K562 (cell line): ENCODE measurements around the gene OR2A42.
"Not testable (repeated sequence)": the region's sequence is repeated elsewhere in the genome, so short reads cannot be mapped to it uniquely, and the experiment has no call there.

Experiments used
- EP300 ChIP-seq: IDR thresholded peaks from 2 replicates; pipeline ENCODE4 v1.6.1; 2012; ENCODE audit warnings: low read length, improper control_type of control experiment
- EZH2 ChIP-seq: IDR thresholded peaks from 2 replicates; pipeline ENCODE4 v1.6.1; 2012; ENCODE audit warnings: low read depth, mild to moderate bottlenecking, inconsistent platforms, low read length, borderline replicate concordance
- ZBTB26 ChIP-seq: fragments of 450-650 bp; formaldehyde crosslinking; IDR thresholded peaks from 2 replicates; pipeline ENCODE4 v1.4.0; 2022; ENCODE audit warnings: missing genetic modification characterization
- ZKSCAN8 ChIP-seq: fragments of 200-800 bp; sonication (Bioruptor generic); IDR thresholded peaks from 2 replicates; pipeline ENCODE4 v1.6.1; 2016; ENCODE audit warnings: missing genetic modification characterization, missing compliant biosample characterization
- ZNF124 ChIP-seq: sonication (generic); formaldehyde crosslinking; IDR thresholded peaks from 2 replicates; pipeline ENCODE4 v1.8.1; 2022; ENCODE audit warnings: missing genetic modification reagents
- ZNF274 ChIP-seq: IDR thresholded peaks from 2 replicates; pipeline ENCODE4 v1.6.1; 2011; ENCODE audit warnings: low read depth, mild to moderate bottlenecking, low read length, moderate library complexity, borderline replicate concordance
- ZNF444 ChIP-seq: fragments of 250-450 bp; sonication (Bioruptor Pico); IDR thresholded peaks from 2 replicates; pipeline ENCODE4 v1.4.0; 2020; ENCODE audit warnings: mild to moderate bottlenecking, moderate library complexity
- TF ChIP-seq, protein P1 (sequence below), 2 experiments: fragments of 450-650 bp; formaldehyde crosslinking in 1 of 2; IDR thresholded peaks; 2 replicates each; pipeline versions ENCODE4 v1.4.0 to v1.6.1; 2014 to 2020; ENCODE audit warnings: mild to moderate bottlenecking in 2 of 2, borderline replicate concordance in 1 of 2, low read depth in 1 of 2
- TF ChIP-seq, protein P2 (sequence below), 3 experiments: IDR thresholded peaks in 2 of 3; conservative IDR thresholded peaks in 1 of 3; 2 replicates each; pipeline ENCODE4 v1.5.1; 2011 to 2012; ENCODE audit warnings: low read length in 3 of 3, mild to moderate bottlenecking in 3 of 3, control low read depth in 2 of 3, improper control_type of control experiment in 1 of 3, inconsistent platforms in 1 of 3, low read depth in 1 of 3, mixed read lengths in 1 of 3, moderate library complexity in 1 of 3; ENCODE audit not compliant: insufficient read depth in 2 of 3

- TF ChIP-seq ZNF124 (CRISPR knock-in tag); ZNF274; ZKSCAN8 (CRISPR knock-in tag); EP300; EZH2; ZNF444 (CRISPR knock-in tag); ZBTB26 (CRISPR knock-in tag): not testable (repeated sequence)
- TF ChIP-seq, protein P1, sequence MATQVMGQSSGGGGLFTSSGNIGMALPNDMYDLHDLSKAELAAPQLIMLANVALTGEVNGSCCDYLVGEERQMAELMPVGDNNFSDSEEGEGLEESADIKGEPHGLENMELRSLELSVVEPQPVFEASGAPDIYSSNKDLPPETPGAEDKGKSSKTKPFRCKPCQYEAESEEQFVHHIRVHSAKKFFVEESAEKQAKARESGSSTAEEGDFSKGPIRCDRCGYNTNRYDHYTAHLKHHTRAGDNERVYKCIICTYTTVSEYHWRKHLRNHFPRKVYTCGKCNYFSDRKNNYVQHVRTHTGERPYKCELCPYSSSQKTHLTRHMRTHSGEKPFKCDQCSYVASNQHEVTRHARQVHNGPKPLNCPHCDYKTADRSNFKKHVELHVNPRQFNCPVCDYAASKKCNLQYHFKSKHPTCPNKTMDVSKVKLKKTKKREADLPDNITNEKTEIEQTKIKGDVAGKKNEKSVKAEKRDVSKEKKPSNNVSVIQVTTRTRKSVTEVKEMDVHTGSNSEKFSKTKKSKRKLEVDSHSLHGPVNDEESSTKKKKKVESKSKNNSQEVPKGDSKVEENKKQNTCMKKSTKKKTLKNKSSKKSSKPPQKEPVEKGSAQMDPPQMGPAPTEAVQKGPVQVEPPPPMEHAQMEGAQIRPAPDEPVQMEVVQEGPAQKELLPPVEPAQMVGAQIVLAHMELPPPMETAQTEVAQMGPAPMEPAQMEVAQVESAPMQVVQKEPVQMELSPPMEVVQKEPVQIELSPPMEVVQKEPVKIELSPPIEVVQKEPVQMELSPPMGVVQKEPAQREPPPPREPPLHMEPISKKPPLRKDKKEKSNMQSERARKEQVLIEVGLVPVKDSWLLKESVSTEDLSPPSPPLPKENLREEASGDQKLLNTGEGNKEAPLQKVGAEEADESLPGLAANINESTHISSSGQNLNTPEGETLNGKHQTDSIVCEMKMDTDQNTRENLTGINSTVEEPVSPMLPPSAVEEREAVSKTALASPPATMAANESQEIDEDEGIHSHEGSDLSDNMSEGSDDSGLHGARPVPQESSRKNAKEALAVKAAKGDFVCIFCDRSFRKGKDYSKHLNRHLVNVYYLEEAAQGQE (IDR thresholded peaks at IDR 0.05; ENCODE audit: borderline replicate concordance), result not testable (repeated sequence)
- TF ChIP-seq, protein P1 (CRISPR knock-in tag; IDR thresholded peaks at IDR 0.05; ENCODE audit: low read depth), result not testable (repeated sequence)
- TF ChIP-seq, protein P2, sequence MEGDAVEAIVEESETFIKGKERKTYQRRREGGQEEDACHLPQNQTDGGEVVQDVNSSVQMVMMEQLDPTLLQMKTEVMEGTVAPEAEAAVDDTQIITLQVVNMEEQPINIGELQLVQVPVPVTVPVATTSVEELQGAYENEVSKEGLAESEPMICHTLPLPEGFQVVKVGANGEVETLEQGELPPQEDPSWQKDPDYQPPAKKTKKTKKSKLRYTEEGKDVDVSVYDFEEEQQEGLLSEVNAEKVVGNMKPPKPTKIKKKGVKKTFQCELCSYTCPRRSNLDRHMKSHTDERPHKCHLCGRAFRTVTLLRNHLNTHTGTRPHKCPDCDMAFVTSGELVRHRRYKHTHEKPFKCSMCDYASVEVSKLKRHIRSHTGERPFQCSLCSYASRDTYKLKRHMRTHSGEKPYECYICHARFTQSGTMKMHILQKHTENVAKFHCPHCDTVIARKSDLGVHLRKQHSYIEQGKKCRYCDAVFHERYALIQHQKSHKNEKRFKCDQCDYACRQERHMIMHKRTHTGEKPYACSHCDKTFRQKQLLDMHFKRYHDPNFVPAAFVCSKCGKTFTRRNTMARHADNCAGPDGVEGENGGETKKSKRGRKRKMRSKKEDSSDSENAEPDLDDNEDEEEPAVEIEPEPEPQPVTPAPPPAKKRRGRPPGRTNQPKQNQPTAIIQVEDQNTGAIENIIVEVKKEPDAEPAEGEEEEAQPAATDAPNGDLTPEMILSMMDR (IDR thresholded peaks at IDR 0.05 in 2 of 3, conservative IDR thresholded peaks at IDR 0.05 in 1 of 3; ENCODE audit: insufficient read depth in 2 of 3, low read depth in 1 of 3, low read length in 3 of 3), result not testable (repeated sequence)
Measured at GRCh38 chr7:144201978-144202377, 37.4 kb downstream of the OR2A42 start.
